ENCODE results near the gene JMJD6.
"Not testable (repeated sequence)": the region's sequence is repeated elsewhere in the genome, so short reads cannot be mapped to it uniquely, and the experiment has no call there.

JMJD6 gene

GRCh38 chr17:76732734-76733617, 6.6 kb upstream of the JMJD6 start:
- Mint-ChIP-seq H3K27me3 (no peaks in the 10 kb centered on the region), H3K4me3 (peak overlapping the region; percentile 91 to 99)

GRCh38 chr17:76731800-76732733, 5.7 kb upstream of the JMJD6 start:
- H3K9me3 Mint-ChIP-seq, H3K27me3 Mint-ChIP-seq: not testable (repeated sequence)

More at GRCh38 chr17:76732734-76733617, 6.6 kb upstream of the JMJD6 start:
- ATAC-seq (replicated peaks): no peak
- H3K36me3 Mint-ChIP-seq: peaks cover 37 to 61% of the 10 kb centered on the region in 2 donors
- DNase-seq: no peak
- no peaks in the 10 kb centered on the region for H3K9me3 Mint-ChIP-seq
- peak overlapping the region; percentile 91 for H3K27ac Mint-ChIP-seq
- H3K4me1 Mint-ChIP-seq: peaks cover 30 to 50% of the 10 kb centered on the region in 2 donors

GRCh38 chr17:76727745-76728456, 1.5 kb upstream of the JMJD6 start:
- ATAC-seq (replicated peaks): no peak
- Mint-ChIP-seq H3K4me3 (peak overlapping the region; percentile 91 to 97), H3K27me3 (no peaks in the 10 kb centered on the region), H3K4me1 (peaks cover 22 to 37% of the 10 kb centered on the region in 2 donors), H3K36me3 (peaks cover 9 to 38% of the 10 kb centered on the region in 2 donors), H3K9me3 (no peaks in the 10 kb centered on the region), H3K27ac (peak overlapping the region; percentile 98)
- DNase-seq: no peak

More at GRCh38 chr17:76731800-76732733, 5.7 kb upstream of the JMJD6 start:
- H3K4me3 Mint-ChIP-seq; ATAC-seq (replicated peaks); DNase-seq: not testable (repeated sequence)
- peaks cover 34 to 56% of the 10 kb centered on the region in 2 donors for H3K4me1 Mint-ChIP-seq
- H3K27ac Mint-ChIP-seq: peak overlapping the region; percentile 20
- peaks cover 36 to 60% of the 10 kb centered on the region in 2 donors for H3K36me3 Mint-ChIP-seq

- Mint-ChIP-seq H3K4me1 (peaks cover 25 to 34% of the 10 kb centered on the region in 2 donors), H3K36me3 (peaks cover 9 to 41% of the 10 kb centered on the region in 2 donors), H3K4me3 (peak within 1 kb of the TSS; percentile 91 to 97), H3K27me3 (no peaks in the 10 kb centered on the region), H3K9me3 (no peaks in the 10 kb centered on the region), H3K27ac (peak within 1 kb of the TSS; percentile 98)
- DNase-seq (peak; percentile 84), ATAC-seq (replicated peaks) (peak; percentile 64 to 67)
Observed at GRCh38 chr17:76726776-76727718, 641 bp upstream of the JMJD6 start, which contains the start of gene METTL23. METTL23 (plus strand) TSS chr17:76726839; CDS start chr17:76729711, 2,872 bp downstream.

GRCh38 chr17:76725580-76726230, 701 bp downstream of the JMJD6 start:
- Mint-ChIP-seq H3K4me1 (peaks cover 25 to 45% of the 10 kb centered on the region in 2 donors), H3K27me3 (no peaks in the 10 kb centered on the region), H3K36me3 (peaks cover 16 to 47% of the 10 kb centered on the region in 2 donors), H3K4me3 (peak overlapping the region; percentile 91 to 97), H3K27ac (peak overlapping the region; percentile 98), H3K9me3 (no peaks in the 10 kb centered on the region)
- ATAC-seq (replicated peaks) (peak; percentile 48 to 49), DNase-seq (peak; percentile 67)

GRCh38 chr17:76723812-76724211, 2.6 kb downstream of the JMJD6 start:
- Mint-ChIP-seq H3K4me3 (no peak overlapping the region), H3K27ac (no peak overlapping the region), H3K36me3 (peaks cover 26 to 50% of the 10 kb centered on the region in 2 donors), H3K4me1 (peaks cover 21 to 42% of the 10 kb centered on the region in 2 donors), H3K27me3 (no peaks in the 10 kb centered on the region), H3K9me3 (no peaks in the 10 kb centered on the region)
- DNase-seq (no peak), ATAC-seq (replicated peaks) (no peak)

- peak overlapping the region; percentile 37 for H3K27ac Mint-ChIP-seq
- not testable (repeated sequence) for H3K9me3 Mint-ChIP-seq
Observed at GRCh38 chr17:76722977-76723376, 3.4 kb downstream of the JMJD6 start.

GRCh38 chr17:76722279-76722678, 4.1 kb downstream of the JMJD6 start:
- H3K9me3 Mint-ChIP-seq: no peaks in the 10 kb centered on the region
- H3K27ac Mint-ChIP-seq: no peak overlapping the region
- H3K27me3 Mint-ChIP-seq: no peaks in the 10 kb centered on the region
- peaks cover 15 to 31% of the 10 kb centered on the region in 2 donors for H3K4me1 Mint-ChIP-seq
- ATAC-seq (replicated peaks) (no peak), DNase-seq (no peak)
- H3K4me3 Mint-ChIP-seq: no peak overlapping the region
- H3K36me3 Mint-ChIP-seq: peaks cover 32 to 48% of the 10 kb centered on the region in 2 donors

More at GRCh38 chr17:76722977-76723376, 3.4 kb downstream of the JMJD6 start:
- Mint-ChIP-seq H3K36me3 (peaks cover 30 to 54% of the 10 kb centered on the region in 2 donors), H3K4me1 (peaks cover 19 to 37% of the 10 kb centered on the region in 2 donors)
- not testable (repeated sequence) for DNase-seq; H3K4me3 Mint-ChIP-seq; H3K27me3 Mint-ChIP-seq; ATAC-seq (replicated peaks)

- peaks cover 17 to 33% of the 10 kb centered on the region in 2 donors for H3K4me1 Mint-ChIP-seq
- peaks cover 32 to 48% of the 10 kb centered on the region in 2 donors for H3K36me3 Mint-ChIP-seq
- H3K27ac Mint-ChIP-seq: no peak overlapping the region
- no peak for DNase-seq
- H3K27me3 Mint-ChIP-seq: no peaks in the 10 kb centered on the region
- no peaks in the 10 kb centered on the region for H3K9me3 Mint-ChIP-seq
- no peak overlapping the region for H3K4me3 Mint-ChIP-seq
- ATAC-seq (replicated peaks): no peak
Observed at GRCh38 chr17:76721463-76721862, 4.9 kb downstream of the JMJD6 start.

GRCh38 chr17:76720941-76721340, 5.5 kb downstream of the JMJD6 start:
- Mint-ChIP-seq H3K27me3 (no peaks in the 10 kb centered on the region), H3K27ac (no peak overlapping the region), H3K36me3 (peaks cover 37 to 51% of the 10 kb centered on the region in 2 donors), H3K4me1 (peaks cover 22 to 38% of the 10 kb centered on the region in 2 donors), H3K9me3 (no peaks in the 10 kb centered on the region), H3K4me3 (no peak overlapping the region)
- ATAC-seq (replicated peaks) (no peak), DNase-seq (no peak)

- ATAC-seq (replicated peaks) (no peak), DNase-seq (no peak)
- Mint-ChIP-seq H3K9me3 (no peaks in the 10 kb centered on the region), H3K4me1 (peaks cover 26 to 40% of the 10 kb centered on the region in 2 donors), H3K27me3 (no peaks in the 10 kb centered on the region), H3K4me3 (no peak overlapping the region), H3K36me3 (peaks cover 38 to 53% of the 10 kb centered on the region in 2 donors), H3K27ac (no peak overlapping the region)
Observed at GRCh38 chr17:76720211-76720610, 6.2 kb downstream of the JMJD6 start.

- H3K36me3 Mint-ChIP-seq: peaks cover 44 to 61% of the 10 kb centered on the region in 2 donors
- no peaks in the 10 kb centered on the region for H3K27me3 Mint-ChIP-seq
- no peak overlapping the region for H3K4me3 Mint-ChIP-seq
- no peaks in the 10 kb centered on the region for H3K9me3 Mint-ChIP-seq
- no peak for ATAC-seq (replicated peaks)
- no peak overlapping the region for H3K27ac Mint-ChIP-seq
- H3K4me1 Mint-ChIP-seq: peaks cover 28 to 44% of the 10 kb centered on the region in 2 donors
- no peak for DNase-seq
Observed at GRCh38 chr17:76718516-76718915, 7.9 kb downstream of the JMJD6 start.
